Skin epidermis (tissue), 12 donors: ENCODE measurements around the gene MRC1.
A peak's percentile ranks its signal among the peaks of the same experiment; 100 is the strongest.

Source experiments
- H3K27ac ChIP-seq, 21 experiments: fragments of 200-600 bp; sonication (generic) in 11 of 21; one replicate each; pipeline ENCODE4 v1.5.0; 2020; ENCODE audit warnings: mild to moderate bottlenecking in 3 of 21, inconsistent platforms in 2 of 21, moderate library complexity in 2 of 21
- H3K4me3 ChIP-seq, 7 experiments: fragments of 200-600 bp; sonication (generic) in 2 of 7; one replicate each; pipeline ENCODE4 v1.5.0; 2020; ENCODE audit warnings: inconsistent platforms in 2 of 7, mild to moderate bottlenecking in 2 of 7, moderate library complexity in 1 of 7

Gene MRC1

DNA sequence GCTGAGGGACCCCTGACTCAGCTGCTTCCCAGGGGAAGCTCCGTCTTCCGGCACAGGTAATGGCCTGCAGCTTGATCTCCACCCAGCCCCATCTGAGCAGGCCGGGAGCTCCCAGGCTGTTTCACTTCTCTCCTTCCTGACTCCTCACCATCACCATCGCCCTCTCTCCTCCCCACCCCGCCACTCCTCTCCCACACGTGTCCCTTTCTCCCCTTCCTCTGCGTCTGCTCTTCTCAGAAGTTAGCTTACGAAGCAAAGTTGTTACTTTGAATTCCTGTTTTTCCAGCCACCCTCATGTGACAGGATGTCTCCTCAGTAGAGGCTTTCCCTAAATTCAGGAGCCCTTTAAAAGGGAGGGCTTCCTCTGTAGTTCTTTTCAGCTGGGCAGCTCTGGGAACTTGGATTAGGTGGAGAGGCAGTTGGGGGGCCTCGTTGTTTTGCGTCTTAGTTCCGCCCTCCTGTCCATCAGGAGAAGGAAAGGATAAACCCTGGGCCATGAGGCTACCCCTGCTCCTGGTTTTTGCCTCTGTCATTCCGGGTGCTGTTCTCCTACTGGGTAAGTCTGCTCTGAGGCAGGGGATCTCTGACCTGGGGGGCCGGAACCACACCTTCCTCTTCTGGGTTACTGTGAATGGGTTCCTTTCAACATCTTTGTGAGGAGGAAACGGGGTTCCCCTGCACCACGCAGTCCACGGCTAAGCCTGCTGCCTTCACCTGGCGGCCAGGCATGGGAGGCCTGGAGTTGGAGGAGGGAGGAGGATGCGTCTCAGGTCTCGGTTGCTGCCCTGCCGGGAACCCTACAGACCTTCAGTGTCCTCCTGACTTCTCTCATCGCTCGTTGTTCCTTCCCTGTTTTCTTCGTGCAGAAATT lies at the start of gene MRC1:
TSS of gene MRC1 (plus strand) at position 378 of the 871 bp plus-strand sequence. CDS start at position 496, 118 bp downstream.
- peak within 1 kb of the TSS in 5 of 21 experiments; percentile 6 to 67 (median 34) for H3K27ac ChIP-seq
- H3K4me3 ChIP-seq, result peak within 1 kb of the TSS in 3 of 7 experiments; percentile 2 to 18 (median 10)

DNA sequence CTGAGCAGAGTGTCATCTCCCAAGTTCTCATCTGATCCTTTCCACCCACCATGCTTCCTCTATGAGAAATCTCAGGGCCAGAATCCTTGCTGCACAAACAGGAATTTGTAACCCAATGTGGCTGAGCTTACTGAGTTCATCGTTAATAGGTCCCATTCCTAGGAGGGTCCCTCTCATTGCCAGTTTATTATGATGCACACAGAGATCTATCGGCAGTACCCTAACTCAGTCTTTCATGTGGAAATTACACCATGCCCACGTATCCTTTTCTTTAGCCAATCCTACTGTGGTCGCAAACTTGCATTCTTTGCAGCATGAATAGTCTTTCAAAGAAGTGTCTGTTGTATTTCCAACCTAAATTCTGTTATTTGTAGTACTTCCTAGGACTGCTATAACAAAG lies 45.0 kb upstream of the MRC1 start:
- Histone ChIP-seq H3K4me3 (no peak overlapping the region), H3K27ac (no peak overlapping the region)

DNA sequence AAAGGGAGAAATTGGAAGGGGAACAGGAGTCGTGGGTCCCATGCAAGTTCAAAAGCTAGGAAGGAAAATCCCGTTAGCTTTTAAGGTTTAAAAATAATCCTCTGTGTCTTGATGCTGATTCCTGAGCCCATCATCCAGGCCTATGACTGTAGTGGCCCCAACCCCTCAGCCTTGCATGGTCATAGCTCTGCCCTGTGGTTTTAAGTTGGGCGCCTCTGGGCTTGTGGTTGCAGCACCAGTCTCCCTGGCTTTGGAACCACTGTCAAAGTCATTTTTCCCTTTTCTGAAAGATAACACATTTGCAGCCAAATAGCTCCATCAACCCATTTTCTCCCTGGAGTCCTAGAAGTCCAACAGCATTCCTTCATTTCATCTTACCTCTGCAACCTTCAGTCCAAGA lies 43.5 kb upstream of the MRC1 start:
- H3K27ac ChIP-seq, result no peak overlapping the region
- no peak overlapping the region for H3K4me3 ChIP-seq

DNA sequence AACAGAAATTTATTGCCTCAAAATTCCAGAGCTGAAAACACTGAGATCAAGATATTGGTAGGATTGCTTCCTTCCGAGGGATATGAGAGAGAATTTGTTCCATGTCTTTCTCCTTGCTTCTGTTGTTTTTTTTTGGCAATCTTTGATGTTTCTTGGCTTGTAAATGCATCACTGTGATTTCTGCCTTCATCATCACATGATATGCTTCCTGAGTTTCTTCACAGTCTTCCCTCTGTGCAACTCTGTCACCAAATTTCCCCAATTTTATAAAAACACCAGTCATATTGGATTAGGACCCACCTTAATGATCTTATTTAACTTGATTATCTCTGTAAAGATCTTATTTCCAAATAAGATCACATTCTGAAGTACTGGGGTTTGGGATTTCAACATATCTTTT lies 42.4 kb upstream of the MRC1 start:
- Histone ChIP-seq H3K27ac (no peak overlapping the region), H3K4me3 (no peak overlapping the region)

DNA sequence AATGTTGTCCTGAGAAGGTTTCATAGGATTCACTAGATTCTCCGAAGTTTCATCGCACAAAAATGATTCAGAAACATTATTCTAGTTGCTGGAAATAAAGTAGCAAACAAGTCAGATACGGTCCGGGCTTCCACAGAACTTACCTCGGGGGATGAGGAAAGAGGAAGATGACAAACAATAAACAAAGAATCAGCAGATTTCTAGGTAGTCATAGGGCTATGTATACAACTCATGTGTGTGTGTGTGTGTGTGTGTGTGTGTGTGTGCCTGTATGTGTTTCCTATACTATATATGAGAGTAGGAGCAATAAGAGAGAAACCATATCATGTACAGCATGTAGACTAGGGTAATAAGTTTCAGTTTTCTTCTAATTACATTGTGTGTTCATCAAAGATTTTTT lies 40.7 kb upstream of the MRC1 start:
- Histone ChIP-seq H3K27ac (no peak overlapping the region), H3K4me3 (no peak overlapping the region)

DNA sequence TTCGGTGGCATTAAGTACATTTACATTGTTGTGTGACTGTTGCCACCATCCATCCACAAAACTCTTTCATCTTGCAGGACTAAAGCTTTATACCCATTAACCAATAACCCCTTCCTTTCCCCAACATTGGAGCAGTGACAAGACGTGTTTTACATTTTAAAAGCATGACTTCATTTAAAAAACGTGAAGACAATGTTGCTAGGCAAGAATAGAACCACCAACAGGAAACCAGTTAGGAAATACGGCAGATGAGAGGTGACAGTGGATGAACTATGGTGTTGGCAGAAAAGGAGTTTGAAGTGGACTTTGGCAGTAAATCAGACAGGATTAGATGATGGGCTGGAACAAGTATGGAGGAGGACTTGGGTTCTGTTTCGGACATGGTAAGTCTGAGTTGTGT lies 40.2 kb upstream of the MRC1 start:
- Histone ChIP-seq H3K27ac (no peak overlapping the region), H3K4me3 (no peak overlapping the region)

DNA sequence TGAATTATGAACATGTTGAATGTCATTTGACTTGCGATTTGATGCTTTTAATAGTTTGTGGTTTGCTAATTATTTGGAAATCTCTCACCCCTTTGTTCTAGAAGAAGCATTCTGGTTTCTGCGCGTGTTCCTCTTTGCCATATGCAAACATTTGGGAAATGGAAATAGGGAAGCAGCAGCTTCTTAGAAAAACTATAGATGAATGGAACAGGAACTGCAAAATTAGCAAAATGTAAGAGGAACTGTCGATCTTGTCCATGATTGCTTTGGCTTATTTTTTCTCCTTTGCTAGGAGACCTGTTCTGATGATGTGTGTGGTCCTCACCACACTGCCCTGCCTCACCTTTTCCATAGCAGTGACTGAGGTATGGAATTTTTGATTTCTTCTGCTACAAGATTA lies 38.1 kb upstream of the MRC1 start:
- Histone ChIP-seq H3K4me3 (no peak overlapping the region), H3K27ac (peak overlapping the region in 1 of 21 experiments; percentile 16)

DNA sequence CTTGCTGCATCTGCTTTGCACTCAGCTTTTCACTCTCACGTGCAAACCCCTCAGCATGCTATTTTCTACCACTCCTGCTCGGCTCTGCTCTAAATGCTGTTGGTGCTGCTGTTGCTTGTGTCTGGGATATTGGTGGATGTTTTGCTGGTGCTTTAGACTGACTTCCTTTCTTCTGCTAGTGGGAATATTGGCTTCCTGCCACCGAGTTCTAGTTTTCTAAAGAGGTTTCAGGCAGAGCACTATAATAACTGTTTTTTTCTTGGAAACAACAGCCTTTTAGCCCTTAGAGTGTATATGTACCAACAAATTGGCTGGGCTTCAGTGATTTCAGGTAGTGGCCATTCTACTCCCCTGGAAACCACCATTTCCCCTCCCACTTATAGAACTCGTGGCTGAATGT lies 29.4 kb upstream of the MRC1 start:
- no peak overlapping the region for H3K27ac ChIP-seq

DNA sequence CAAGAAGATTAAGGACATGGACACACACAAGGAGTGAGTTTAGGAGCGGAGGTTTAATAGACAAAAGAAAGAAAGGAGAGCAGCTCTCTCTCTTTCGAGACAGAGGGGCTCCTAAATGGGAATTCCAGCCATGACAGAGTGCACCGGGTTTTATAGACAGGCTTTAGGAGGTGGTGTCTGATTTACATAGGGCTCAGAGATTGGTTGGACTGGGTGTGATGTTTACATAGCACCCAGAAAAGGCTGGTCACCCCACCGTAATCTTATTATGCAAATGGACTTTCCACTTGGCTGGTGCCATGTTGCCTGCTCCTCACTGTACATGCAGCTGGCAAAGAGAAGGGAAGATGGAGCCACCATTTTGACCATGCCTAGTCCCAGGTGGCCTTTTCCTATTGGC lies 28.4 kb upstream of the MRC1 start:
- no peak overlapping the region for H3K27ac ChIP-seq
- H3K4me3 ChIP-seq, result no peak overlapping the region

More for the DNA sequence above, 29.4 kb upstream of the MRC1 start:
- no peak overlapping the region for H3K4me3 ChIP-seq

DNA sequence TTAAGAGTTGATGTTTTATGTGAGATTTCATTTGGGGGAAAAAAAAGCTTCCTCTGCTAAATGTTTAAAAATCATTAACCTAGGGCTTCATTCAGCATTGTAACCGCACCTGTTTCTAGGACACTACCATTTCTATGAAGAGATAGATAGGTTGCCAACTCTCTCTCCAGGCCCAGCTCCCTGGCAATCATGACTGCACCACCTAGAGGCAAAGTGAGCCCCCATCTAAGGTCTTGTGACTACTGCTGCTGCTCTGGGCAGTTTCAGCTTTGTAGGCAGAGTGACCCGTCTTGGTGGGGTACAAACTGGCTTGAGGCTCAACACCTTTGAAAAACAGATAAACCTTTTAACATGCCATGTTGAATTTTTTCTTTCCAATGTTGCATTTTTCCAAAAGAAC lies 27.3 kb upstream of the MRC1 start:
- H3K4me3 ChIP-seq, result no peak overlapping the region
- H3K27ac ChIP-seq, result no peak overlapping the region

DNA sequence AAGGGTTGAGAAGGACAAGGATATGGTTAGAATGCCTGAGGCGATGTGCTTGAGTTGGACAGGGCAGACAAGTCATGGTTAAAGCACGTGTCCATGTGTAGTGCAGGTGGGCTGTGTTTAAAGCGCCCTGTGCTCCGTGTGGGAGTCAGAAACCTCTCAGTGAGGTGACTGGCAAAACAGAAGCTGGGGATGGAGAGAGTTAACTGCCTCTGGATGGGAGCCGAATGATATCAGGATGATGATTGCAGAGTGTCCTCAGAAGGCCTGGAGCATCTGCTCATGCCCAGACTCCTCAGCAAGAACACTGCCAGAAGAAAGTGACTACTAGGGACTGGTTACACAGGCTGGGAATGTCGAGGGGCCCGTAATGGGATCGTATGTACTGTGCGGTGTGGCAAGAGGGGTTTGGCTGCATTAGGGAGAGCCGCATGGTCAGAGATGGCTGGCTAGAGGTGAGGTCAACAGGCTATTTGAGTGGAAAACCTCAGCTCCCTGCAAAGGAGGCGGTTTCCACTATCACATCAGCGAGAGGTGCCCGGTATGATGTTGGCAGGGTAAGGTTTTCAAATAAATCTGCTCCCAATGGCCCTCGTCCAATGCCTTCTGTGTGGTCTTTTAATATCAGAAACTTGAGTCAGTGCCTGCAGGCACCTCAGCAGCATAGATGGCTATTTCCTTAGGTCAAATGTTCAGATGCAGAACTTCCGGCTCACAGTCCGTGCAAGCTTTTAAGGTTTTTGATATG lies 26.1 kb upstream of the MRC1 start:
- H3K27ac ChIP-seq, result peak overlapping the region in 3 of 21 experiments; percentile 4 to 34 (median 24)
- no peak overlapping the region for H3K4me3 ChIP-seq

DNA sequence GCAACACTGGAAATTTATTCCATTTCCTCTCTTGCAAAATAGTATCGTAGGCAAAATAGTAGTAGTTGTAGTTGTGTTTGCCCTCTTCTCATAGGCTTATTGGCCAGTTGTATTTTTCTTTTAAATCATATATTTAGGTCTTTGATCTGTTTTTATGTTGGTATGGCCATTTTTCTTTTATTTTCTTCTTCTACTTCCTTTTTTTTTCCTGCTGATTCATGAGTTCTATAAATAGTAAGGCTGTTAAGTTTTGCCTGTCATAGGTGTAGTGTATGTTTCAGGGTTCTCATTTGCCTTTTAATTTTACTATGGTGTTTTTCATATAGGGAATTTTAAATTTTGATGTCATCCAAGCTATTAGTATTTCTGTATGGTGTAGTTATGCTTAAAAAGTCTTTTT lies 25.4 kb upstream of the MRC1 start:
- H3K27ac ChIP-seq, result no peak overlapping the region
- no peak overlapping the region for H3K4me3 ChIP-seq

DNA sequence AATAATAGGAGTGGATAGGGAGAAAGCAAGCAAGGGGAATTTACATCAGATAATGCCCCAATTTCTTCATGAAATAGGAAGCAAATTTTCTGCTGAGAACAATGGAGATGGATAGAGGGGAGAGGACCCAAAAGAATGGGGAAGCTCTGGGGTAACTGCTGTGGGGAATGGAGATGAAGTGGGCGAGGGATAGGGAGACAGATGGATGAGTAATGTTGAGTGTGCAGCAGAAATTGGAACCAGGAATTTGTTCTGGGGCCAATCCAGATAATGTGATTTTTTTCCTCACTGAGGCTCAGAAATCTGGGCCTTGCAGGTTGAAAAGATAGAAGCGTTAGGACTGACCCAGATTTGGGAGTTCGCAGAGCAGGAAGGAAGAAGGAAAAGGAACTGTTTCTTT lies 24.5 kb upstream of the MRC1 start:
- Histone ChIP-seq H3K4me3 (no peak overlapping the region), H3K27ac (peak overlapping the region in 3 of 21 experiments; percentile 27 to 45 (median 40))

DNA sequence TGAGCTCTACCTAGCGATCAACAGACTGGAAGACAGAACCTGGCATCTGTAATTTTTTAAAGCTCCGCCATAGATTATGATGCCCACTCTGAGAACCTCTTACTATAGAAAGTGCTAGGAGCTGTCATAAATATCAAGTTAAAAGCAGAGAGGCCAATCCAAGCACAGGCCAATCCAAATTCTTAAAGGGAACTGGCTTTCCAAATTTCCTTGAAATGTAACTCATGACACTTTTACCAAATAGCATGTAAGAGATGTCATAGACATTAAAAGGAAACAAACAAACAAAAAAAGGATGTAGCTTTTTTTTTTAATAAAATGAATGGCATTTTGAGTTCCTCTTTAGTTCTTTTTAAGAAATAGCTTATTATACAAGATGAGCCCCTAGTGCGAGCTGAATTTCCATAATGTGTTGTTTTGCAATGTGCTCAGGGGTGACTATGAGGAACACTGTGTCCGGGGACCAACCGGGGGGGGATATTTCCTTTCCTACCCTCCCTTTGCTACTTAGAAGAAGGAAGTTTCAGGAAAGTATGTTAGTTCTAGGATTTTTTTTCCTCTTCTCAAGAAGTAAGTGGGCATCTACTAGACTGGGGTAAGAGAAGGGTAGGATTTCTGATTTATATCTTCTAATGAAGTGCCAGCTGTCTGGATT lies 23.7 kb upstream of the MRC1 start:
- Histone ChIP-seq H3K4me3 (no peak overlapping the region), H3K27ac (peak overlapping the region in 3 of 21 experiments; percentile 27 to 45 (median 40))

DNA sequence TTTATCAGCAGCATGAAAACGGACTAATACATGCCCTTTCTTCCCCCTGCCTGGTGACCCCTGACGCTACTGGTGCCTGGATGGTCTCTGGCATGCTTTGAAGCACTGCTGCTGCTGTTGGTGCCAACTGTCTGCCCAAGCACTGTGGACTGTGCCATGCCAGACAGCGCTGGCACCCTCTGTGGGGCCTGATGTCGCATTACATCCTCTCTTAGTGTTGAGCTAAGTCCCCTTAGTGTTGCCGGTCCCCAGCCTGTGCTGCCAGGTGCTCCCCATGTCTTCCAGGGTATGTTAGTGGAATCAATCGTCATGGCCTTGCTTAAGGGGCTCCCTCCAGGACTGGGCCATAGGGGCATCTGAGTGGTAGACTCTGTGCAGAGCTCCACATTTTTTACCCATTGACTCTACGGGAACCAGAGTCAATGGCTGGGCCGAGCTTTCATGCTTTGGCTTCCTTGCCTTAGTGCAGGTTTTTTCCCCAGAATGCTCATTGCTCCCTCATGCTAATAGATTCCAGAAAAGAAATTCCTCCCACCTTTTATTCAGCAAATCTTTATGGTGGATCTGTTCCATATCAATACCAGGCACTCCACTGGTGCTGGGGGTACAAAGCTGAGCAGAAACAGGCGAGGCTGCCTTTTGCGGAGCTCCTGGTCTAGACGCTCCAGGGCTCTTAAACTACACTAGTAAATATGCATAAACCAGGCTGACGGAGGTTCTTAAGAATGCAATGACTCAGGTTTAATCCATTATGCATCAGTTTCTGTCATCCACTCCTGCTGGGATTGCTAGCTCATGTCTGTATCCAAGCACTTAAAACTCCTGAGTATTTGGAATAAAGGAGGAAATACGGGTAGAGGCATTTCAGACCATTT lies 21.8 kb upstream of the MRC1 start:
- H3K27ac ChIP-seq, result peak overlapping the region in 2 of 21 experiments; percentile 2 to 45
- no peak overlapping the region for H3K4me3 ChIP-seq

DNA sequence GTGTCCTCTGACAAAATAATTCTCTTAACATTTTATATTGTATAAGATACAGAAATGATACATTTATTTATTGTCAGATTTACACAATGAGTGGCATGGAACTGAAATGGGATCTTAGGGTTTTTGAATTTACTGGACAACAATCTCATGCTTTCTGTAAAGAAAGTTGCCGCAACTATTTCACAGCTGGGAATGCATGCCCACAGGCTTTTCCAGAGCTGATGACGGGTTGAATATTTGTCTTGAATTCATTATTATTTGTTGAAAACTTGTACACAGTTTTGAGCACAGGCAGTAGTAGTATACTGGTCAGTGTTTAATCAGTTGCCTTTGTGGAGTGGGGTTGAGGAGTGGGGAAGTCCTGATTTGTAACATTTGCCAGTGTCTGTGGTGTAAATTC lies 20.5 kb upstream of the MRC1 start:
- Histone ChIP-seq H3K27ac (no peak overlapping the region), H3K4me3 (no peak overlapping the region)

DNA sequence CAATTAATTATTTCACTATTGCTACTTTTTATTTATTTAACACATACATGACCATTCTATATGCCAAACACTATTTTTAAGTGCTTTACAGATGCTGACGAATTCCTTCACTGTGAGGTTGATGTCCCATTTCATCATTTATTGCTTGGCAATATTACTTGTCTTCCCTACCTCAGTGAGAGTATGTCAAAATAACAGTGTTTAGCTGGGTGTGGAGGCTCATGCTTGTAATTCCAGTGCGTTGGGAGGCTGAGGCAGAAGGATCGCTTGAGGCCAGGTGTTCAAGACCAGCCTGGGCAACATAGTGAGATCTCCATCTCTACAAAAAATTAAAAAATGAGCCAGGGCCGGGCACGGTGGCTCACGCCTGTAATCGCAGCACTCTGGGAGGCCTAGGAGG lies 19.8 kb upstream of the MRC1 start:
- no peak overlapping the region for H3K4me3 ChIP-seq
- H3K27ac ChIP-seq, result no peak overlapping the region

DNA sequence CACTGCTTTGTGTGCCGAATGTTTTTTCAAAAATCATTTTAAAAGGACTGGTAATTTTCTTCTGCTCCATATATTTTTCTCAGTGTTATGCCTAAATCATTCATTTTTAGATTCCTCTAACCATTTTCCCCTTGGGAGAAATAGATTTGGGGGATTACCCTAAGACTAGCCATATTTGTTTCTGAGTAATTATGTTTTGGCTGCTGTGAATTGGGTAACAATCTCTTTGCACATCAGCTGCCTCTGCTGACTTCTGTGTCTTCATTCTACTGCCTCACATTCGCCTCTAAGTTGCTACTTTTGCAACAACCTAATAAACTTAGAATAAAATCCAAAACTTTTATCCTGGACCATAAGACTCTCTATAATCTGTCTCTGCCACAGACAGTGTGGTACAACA lies 18.5 kb upstream of the MRC1 start:
- no peak overlapping the region for H3K27ac ChIP-seq

DNA sequence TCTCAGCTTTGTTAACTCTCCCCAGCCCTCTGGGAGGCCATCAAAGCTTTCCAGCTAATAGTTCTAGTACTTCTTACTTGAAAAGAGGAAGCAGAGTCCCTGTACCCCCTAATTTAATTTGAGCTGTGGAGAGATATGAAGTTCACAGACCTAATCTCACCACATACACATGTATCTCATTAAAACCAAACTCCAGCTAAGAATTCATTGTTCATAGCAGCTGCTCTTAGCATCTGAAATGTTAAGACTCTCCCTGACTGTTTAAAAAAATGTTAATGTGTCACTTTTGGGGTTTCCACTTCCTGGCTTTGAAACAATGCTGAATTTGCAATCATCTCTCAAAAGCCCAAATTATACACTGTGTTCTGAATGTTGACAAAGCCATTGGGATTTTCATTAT lies 16.2 kb upstream of the MRC1 start:
- Histone ChIP-seq H3K4me3 (no peak overlapping the region), H3K27ac (no peak overlapping the region)

More for the DNA sequence above, 18.5 kb upstream of the MRC1 start:
- H3K4me3 ChIP-seq, result no peak overlapping the region
